ENCODE measurements around the gene METTL4.

DNA sequence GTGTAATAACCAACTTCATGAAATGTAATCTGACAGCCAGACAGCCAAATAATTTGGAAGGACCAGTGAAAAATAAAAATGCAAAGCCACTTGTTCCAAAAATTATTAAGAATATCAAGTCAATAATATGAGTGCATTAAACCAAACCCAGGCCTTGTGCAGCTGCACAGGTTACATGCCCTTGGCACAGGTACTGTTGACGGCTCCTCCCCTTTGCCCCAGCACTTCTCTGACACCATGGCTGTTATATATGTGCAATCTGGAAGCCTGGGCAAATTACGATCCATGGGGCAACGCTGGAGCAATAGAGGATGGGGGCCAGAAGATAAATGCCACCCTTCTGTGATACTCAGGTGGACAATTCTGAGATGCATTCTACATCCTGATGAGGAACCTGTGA lies 68.9 kb downstream of the METTL4 start:
- TF ChIP-seq POLR2A (IDR thresholded peaks at IDR 0.05; ENCODE audit: low read depth, low read length) (no peak), POLR2AphosphoS5 (IDR thresholded peaks at IDR 0.05; ENCODE audit: low read depth, low read length) (no peak), TAF1 (IDR thresholded peaks at IDR 0.05; ENCODE audit: low read depth, low read length) (no peak), SPI1 (IDR thresholded peaks at IDR 0.05; ENCODE audit: low read depth, low read length) (no peak)
